IPS-20b (cell line): ENCODE results near the gene FAM43A.

ENCODE experiments used
- H3K27ac ChIP-seq: one replicate; pipeline ENCODE4 v1.5.1; 2013; ENCODE audit warnings: low read length
- H3K27me3 ChIP-seq: 2 replicates; pipeline ENCODE4 v1.6.1; 2013; ENCODE audit warnings: mild to moderate bottlenecking, low read length, inconsistent platforms; ENCODE audit not compliant: insufficient read depth
- H3K36me3 ChIP-seq: 2 replicates; pipeline ENCODE4 v1.6.1; 2013; ENCODE audit warnings: low read depth, mild to moderate bottlenecking, inconsistent platforms, low read length, moderate library complexity; ENCODE audit not compliant: insufficient read depth
- H3K4me1 ChIP-seq: 2 replicates; pipeline ENCODE4 v1.6.1; 2013; ENCODE audit warnings: mild to moderate bottlenecking, control low read depth, inconsistent platforms, low read length, moderate library complexity; ENCODE audit not compliant: insufficient read depth
- H3K4me3 ChIP-seq: 2 replicates; pipeline ENCODE4 v1.5.1; 2013; ENCODE audit warnings: mild to moderate bottlenecking, low read length, inconsistent platforms
- H3K9ac ChIP-seq: 2 replicates; pipeline ENCODE4 v1.6.1; 2013; ENCODE audit warnings: low read depth, mild to moderate bottlenecking, inconsistent platforms, low read length, moderate library complexity
- H3K9me3 ChIP-seq: 2 replicates; pipeline ENCODE4 v1.6.1; 2013; ENCODE audit warnings: mild to moderate bottlenecking, low read depth, low read length, inconsistent platforms; ENCODE audit not compliant: insufficient read depth

Gene FAM43A, protein sequence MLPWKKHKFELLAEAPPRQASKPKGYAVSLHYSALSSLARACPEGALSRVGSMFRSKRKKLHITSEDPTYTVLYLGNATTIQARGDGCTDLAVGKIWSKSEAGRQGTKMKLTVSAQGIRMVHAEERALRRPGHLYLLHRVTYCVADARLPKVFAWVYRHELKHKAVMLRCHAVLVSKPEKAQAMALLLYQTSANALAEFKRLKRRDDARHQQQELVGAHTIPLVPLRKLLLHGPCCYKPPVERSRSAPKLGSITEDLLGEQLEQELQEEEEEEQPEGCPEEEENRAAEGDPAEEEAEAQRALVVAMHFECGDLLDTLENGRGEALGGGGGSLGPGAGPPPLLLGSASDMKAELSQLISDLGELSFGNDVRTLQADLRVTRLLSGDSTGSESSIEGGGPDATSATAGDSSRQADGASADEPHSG

DNA sequence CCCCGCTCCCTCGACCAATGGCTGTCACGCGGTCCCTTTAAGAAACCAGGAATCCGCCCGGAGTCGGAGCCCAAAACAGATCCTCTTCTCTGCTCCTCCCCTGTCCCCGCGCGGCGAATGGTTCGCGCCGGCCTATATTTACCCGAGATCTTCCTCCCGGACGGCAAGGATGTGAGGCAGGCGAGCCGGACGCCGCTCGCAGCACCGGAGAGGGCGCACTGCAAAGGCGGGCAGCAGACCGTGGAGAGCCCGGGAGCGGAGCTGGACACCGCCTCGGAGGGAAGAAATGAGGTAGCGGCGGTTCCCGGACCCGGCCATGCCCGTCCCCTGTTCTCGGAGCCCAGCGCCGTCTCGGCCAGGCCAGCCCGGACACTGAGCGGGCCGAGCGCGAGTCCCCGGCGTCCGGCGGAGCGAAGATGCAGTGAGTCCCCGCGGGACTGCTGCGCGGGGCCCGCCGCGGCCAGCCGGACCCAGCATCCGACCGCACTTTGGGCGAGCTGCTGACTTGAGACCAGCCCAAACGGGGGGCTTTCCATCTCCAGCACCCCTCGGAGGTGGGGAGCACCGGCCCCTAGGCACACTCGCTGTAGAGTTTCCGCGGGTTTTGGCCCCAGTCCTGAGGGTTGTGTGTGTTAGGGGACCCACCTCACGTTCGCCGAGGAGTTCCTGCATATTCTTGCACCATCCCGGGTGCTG, at the start of gene FAM43A:
TSS of gene FAM43A (plus strand) at position 166 of the 696 bp plus-strand sequence. CDS start 944 bp downstream, outside the sequence.
- peak within 1 kb of the TSS; percentile 77 for H3K4me3 ChIP-seq

DNA sequence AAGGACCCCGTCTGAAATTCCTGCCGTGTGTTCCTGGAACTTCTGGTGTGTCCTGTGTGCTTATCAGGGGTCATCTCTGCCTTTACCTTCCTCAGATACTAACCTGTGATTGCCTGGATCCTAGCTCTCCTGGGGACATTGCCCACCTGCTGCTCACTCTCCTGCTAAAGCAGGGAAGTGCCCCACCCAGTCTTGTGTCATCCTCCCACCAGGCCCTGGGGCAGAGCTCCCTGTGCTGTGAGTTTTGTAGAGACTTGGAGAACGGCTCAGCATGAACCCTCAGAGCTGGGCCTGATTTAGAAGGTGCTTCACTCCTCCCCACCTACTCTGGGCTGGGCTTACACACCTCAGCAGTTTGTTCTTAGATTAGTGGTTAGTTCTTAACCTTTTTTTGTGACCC, 48.6 kb upstream of the FAM43A start:
- Histone ChIP-seq H3K4me1 (no peaks in the 10 kb centered on the region), H3K9me3 (no peaks in the 10 kb centered on the region), H3K36me3 (peaks cover 25% of the 10 kb centered on the region), H3K27ac (no peak overlapping the region), H3K9ac (no peak overlapping the region), H3K4me3 (no peak overlapping the region), H3K27me3 (no peaks in the 10 kb centered on the region)

More for the DNA sequence above, at the start of gene FAM43A:
- peaks cover 11% of the 10 kb centered on the region for H3K4me1 ChIP-seq
- H3K36me3 ChIP-seq: no peaks in the 10 kb centered on the region
- no peaks in the 10 kb centered on the region for H3K9me3 ChIP-seq
- H3K27ac ChIP-seq: no peak within 1 kb of the TSS
- H3K9ac ChIP-seq: peak within 1 kb of the TSS; percentile 39; the same call in 1 of the 2 replicates
- peaks cover 37% of the 10 kb centered on the region for H3K27me3 ChIP-seq

DNA sequence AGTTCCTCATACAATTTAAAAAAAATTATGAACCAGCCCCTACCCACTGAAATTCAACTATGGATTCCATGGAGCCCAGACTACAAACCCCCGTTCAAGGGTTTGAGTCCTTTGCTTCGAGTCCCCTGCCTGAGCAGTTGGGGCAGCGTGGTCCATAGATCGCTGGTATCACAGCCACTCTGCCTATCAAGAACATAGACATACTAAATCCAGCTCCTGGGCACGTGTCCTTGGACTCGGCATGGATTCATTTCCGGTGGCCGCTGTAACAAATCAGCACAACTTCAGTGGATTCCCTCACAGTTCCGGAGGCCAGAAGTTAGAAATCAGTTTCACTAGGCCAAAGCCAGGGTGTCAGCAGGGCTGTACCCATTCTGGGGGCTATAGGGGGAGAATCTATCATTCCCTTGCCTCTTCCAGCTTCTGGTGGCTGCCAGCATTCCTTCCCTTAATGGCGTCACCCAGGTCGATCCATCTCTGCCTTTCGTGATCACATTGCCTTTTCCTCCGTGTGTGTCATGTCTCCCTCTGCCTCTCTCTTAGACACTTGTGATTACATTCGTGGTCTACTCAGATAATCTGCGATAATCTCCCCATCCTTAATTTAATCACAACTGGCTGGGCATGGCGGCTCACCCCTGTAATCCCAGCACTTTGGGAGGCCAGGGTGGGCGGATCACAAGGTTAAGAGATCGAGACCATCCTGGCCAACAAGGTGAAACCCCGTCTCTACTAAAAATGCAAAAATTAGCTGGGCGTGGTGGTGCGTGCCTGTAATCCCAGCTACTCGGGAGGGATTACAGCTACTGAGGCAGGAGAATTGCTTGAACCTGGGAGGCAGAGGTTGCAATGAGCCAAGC, 47.9 kb upstream of the FAM43A start:
- Histone ChIP-seq H3K9ac (no peak overlapping the region), H3K27ac (no peak overlapping the region), H3K4me3 (no peak overlapping the region), H3K36me3 (peaks cover 32% of the 10 kb centered on the region), H3K27me3 (no peaks in the 10 kb centered on the region), H3K9me3 (no peaks in the 10 kb centered on the region), H3K4me1 (no peaks in the 10 kb centered on the region)

DNA sequence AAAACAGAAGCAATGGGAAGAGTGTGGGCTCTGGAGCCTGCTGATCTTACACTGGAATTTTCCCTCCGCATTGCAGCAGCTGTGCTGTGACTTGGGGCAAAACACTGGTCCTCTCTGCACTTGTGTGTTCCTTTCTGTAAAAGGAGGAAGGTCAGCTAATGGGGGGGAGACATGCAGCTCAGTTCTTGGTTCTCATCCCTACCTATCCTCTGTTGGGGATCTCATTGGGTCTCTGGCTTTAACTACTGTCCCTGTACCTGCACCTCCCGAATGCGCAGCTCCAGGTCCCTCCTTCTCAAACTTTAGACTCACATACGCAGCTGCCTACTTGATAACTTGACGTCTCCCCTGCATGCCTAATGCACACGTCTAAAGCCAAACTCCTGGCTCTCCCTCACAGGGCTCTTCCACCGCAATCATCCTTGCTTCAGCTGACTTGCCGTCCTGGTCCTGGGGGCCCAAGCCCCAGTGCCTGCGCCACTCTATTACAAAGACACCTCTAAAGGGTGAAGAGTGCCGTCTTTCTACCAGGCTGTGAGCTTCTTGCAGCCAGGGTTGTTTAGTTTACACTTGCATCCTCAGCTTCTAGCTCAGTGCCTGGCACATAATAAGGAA, 46.6 kb upstream of the FAM43A start:
- H3K36me3 ChIP-seq: peaks cover 44% of the 10 kb centered on the region
- H3K9ac ChIP-seq: no peak overlapping the region
- H3K4me1 ChIP-seq: no peaks in the 10 kb centered on the region
- H3K9me3 ChIP-seq: no peaks in the 10 kb centered on the region
- H3K27me3 ChIP-seq: no peaks in the 10 kb centered on the region
- H3K4me3 ChIP-seq: no peak overlapping the region
- H3K27ac ChIP-seq: no peak overlapping the region

DNA sequence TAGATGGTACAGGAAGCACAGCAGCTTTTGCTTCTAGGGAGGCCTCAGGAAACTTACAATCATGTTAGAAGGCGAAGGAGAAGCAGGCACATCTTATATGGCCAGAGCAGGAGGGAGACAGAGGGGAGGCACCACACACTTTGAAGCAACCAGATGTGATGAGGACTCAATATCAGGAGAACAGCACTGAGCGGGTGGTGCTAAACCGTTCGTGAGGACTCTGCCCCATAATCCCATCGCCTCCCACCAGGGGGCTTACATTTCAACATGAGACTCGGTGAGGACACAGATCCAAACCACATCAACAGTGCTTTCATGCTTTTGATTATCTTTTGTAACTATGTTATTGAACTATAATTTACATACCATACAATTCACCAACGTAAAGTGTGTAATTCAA, 44.9 kb upstream of the FAM43A start:
- Histone ChIP-seq H3K27ac (no peak overlapping the region), H3K9ac (no peak overlapping the region), H3K27me3 (no peaks in the 10 kb centered on the region), H3K9me3 (no peaks in the 10 kb centered on the region), H3K4me1 (no peaks in the 10 kb centered on the region), H3K4me3 (no peak overlapping the region), H3K36me3 (peaks cover 59% of the 10 kb centered on the region)

DNA sequence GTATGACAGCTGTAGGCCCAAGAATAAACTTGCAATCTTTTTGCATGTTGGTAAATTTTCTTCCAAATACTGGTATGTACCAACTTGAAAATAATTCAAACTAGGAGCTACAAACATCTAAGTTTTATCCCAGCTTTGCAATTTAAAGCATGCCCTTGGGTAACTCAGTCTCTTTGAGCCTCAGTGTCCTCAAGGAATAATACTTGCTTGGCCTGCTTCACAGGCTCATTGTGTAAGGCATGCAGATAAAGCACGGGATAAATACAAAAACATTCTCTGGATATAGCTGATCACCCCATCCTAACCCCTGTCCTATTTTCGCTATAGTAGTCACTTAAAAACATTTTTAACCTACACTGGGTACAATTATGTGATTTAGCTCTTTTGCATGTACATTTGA, 42.9 kb upstream of the FAM43A start:
- Histone ChIP-seq H3K9me3 (no peaks in the 10 kb centered on the region), H3K4me1 (no peaks in the 10 kb centered on the region), H3K27me3 (no peaks in the 10 kb centered on the region), H3K4me3 (no peak overlapping the region), H3K27ac (no peak overlapping the region), H3K36me3 (peaks cover 79% of the 10 kb centered on the region), H3K9ac (no peak overlapping the region)

DNA sequence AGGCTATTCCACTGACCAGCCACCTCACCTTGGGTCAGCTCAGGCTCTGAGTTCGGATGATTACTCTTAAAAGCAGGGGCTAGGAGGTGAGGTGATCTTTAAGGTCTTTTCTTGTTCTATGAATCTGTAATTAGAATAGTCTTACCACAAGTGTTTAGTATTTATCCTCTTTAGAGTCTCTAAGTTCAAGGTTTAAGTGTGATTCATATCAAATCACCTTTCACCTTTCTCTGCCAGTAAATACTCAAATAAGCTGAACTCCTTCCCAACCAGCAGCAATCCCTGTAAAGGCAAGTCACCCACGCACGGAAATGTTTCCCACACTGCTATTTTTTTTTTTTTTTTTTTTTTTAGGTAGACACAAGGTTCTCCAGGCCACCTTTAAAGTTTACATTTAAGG, 37.9 kb upstream of the FAM43A start:
- H3K4me3 ChIP-seq: no peak overlapping the region
- no peaks in the 10 kb centered on the region for H3K27me3 ChIP-seq
- H3K27ac ChIP-seq: no peak overlapping the region
- peaks cover 95% of the 10 kb centered on the region for H3K36me3 ChIP-seq
- H3K9me3 ChIP-seq: no peaks in the 10 kb centered on the region
- H3K9ac ChIP-seq: no peak overlapping the region
- no peaks in the 10 kb centered on the region for H3K4me1 ChIP-seq

DNA sequence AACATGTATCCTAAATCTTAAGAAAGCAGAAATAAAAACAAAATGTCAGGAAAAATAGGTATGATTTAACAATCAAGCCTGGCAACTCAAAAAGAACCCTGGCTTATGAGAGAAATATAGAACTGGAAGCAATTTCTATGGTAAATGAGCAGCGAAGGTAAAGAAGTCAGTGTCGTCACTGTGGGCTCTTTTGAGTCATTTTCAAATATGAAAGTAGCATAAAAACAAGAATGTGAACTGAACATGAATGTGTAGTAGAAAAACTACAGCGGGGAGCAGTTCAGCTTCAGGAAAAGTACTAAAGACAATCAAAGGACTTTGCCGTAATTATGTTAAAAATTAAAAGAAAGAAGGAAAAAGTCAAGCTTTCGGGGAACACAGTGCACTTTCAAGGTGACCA, 31.2 kb upstream of the FAM43A start:
- peaks cover 79% of the 10 kb centered on the region for H3K36me3 ChIP-seq
- H3K4me1 ChIP-seq: 0 out of 2 replicates have a peak, but pooled peaks cover 3% of the 10 kb centered on the region
- H3K27me3 ChIP-seq: no peaks in the 10 kb centered on the region
- H3K27ac ChIP-seq: no peak overlapping the region
- H3K9ac ChIP-seq: no peak overlapping the region
- no peak overlapping the region for H3K4me3 ChIP-seq
- H3K9me3 ChIP-seq: no peaks in the 10 kb centered on the region

DNA sequence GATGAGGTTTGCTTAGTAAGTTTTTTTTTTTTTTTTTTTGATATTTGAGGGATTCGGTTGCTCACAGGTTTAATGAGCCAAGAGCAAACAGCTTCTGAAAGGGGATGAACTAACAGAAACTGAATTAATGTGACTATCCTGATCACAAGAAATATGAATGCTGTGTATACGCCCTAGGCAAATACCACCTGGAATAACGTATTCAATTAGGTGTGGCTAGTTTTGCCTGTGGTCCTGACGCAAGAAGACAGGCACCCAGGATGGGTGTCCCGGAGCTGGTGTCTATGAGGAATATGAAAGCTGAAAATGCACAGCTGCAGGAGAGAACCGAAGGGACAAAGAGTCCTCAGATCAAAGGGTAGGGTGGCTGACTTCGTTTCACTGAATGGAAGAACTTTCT, 28.2 kb upstream of the FAM43A start:
- Histone ChIP-seq H3K4me3 (no peak overlapping the region), H3K9ac (no peak overlapping the region), H3K9me3 (no peaks in the 10 kb centered on the region), H3K27me3 (no peaks in the 10 kb centered on the region), H3K4me1 (0 out of 2 replicates have a peak, but pooled peaks cover 3% of the 10 kb centered on the region), H3K36me3 (peaks cover 77% of the 10 kb centered on the region), H3K27ac (no peak overlapping the region)

DNA sequence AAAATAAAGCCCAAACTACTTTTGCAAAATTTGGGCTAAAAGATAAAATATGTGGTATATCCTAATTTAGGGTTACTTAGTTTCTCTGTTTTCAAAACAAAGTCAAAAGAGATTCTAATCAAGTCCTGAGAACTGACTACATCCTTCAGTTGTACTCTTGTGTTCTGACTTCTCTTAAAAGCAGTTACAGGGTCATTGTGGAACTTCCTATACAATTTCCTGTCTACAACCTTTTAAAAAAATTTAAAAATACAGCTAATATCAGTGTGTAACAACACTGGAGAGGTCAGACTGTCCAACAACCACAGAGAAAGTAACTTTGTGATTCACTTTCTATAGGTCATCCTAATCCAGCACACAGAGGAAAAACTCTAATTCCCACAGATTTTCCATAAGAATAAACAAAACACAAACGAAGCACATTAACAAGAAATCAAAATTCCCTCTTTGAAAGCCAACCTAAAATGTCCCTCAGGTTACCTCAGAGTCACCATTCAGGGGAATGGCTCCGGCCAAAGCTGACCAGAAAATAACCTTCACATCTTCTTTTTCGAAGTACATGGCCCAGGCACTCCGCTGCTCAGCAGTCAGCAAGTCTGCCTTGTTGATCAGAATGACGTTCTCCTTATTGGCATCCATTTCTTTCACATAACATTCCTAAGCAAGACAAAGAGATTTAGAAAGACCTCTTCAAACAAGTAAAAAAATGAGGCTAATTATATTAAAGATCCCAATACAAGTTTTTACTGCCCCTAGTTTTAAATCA, 27.0 kb upstream of the FAM43A start:
- Histone ChIP-seq H3K27ac (no peak overlapping the region), H3K36me3 (peaks cover 75% of the 10 kb centered on the region), H3K27me3 (no peaks in the 10 kb centered on the region), H3K9ac (no peak overlapping the region), H3K4me3 (no peak overlapping the region), H3K4me1 (no peaks in the 10 kb centered on the region), H3K9me3 (no peaks in the 10 kb centered on the region)
